ENCODE results near the gene EEPD1. TPM values are rescaled to one million over a fixed set of nuclear protein-coding genes. Genes with fewer than 3 reads are reported as not detected.

The EEPD1 gene
- polyA plus RNA-seq, 1 of the 3 experiments (the other 2 are of a cell fraction) = 5.0 TPM

GRCh38 chr7:36232971-36233550, 80.0 kb downstream of the EEPD1 start:
- no peaks in the 10 kb centered on the region for H3K9me2 ChIP-seq
- H3K4me1 ChIP-seq (ENCODE audit: control insufficient read depth in 1 of 2, insufficient read depth in 2 of 2, low read depth in 1 of 2, low read length in 1 of 2) = peaks cover 0 to 6% of the 10 kb centered on the region in 2 experiments; a peak in 1 of 4 replicates
- no peak overlapping the region for H3K4me3 ChIP-seq (ENCODE audit: low read depth in 2 of 2, low read length in 1 of 2)
- TF ChIP-seq MXI1 (IDR thresholded peaks at IDR 0.05; ENCODE audit: low read depth, low read length) = no peak
- TF ChIP-seq POLR2AphosphoS5 (IDR thresholded peaks at IDR 0.05; ENCODE audit: low read depth, low read length) = no peak
- no peak for TF ChIP-seq CHD2 (IDR thresholded peaks at IDR 0.05; ENCODE audit: low read length, partially characterized antibody)
- TF ChIP-seq TAF1 (IDR thresholded peaks at IDR 0.05; ENCODE audit: borderline replicate concordance, low read depth, low read length) = no peak
- TF ChIP-seq, protein P1, sequence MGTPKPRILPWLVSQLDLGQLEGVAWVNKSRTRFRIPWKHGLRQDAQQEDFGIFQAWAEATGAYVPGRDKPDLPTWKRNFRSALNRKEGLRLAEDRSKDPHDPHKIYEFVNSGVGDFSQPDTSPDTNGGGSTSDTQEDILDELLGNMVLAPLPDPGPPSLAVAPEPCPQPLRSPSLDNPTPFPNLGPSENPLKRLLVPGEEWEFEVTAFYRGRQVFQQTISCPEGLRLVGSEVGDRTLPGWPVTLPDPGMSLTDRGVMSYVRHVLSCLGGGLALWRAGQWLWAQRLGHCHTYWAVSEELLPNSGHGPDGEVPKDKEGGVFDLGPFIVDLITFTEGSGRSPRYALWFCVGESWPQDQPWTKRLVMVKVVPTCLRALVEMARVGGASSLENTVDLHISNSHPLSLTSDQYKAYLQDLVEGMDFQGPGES (IDR thresholded peaks at IDR 0.05; ENCODE audit: low read depth, low read length) = no peak
- no peak for TF ChIP-seq GABPA (IDR thresholded peaks at IDR 0.05; ENCODE audit: low read depth)
- TF ChIP-seq ELF1 (IDR thresholded peaks at IDR 0.05) = no peak
- TF ChIP-seq YY1 (IDR thresholded peaks at IDR 0.05; ENCODE audit: low read depth) = no peak
- no peak for TF ChIP-seq NRF1 (IDR thresholded peaks at IDR 0.05; ENCODE audit: low read depth, low read length)
- no peak for TF ChIP-seq MEF2A (IDR thresholded peaks at IDR 0.05; ENCODE audit: borderline replicate concordance, low read depth)
- TF ChIP-seq TEAD4 (IDR thresholded peaks at IDR 0.05; ENCODE audit: borderline replicate concordance, insufficient read depth) = no peak
- no peak for TF ChIP-seq SMC3 (IDR thresholded peaks at IDR 0.05; ENCODE audit: low read depth, low read length)
- TF ChIP-seq, protein P2, sequence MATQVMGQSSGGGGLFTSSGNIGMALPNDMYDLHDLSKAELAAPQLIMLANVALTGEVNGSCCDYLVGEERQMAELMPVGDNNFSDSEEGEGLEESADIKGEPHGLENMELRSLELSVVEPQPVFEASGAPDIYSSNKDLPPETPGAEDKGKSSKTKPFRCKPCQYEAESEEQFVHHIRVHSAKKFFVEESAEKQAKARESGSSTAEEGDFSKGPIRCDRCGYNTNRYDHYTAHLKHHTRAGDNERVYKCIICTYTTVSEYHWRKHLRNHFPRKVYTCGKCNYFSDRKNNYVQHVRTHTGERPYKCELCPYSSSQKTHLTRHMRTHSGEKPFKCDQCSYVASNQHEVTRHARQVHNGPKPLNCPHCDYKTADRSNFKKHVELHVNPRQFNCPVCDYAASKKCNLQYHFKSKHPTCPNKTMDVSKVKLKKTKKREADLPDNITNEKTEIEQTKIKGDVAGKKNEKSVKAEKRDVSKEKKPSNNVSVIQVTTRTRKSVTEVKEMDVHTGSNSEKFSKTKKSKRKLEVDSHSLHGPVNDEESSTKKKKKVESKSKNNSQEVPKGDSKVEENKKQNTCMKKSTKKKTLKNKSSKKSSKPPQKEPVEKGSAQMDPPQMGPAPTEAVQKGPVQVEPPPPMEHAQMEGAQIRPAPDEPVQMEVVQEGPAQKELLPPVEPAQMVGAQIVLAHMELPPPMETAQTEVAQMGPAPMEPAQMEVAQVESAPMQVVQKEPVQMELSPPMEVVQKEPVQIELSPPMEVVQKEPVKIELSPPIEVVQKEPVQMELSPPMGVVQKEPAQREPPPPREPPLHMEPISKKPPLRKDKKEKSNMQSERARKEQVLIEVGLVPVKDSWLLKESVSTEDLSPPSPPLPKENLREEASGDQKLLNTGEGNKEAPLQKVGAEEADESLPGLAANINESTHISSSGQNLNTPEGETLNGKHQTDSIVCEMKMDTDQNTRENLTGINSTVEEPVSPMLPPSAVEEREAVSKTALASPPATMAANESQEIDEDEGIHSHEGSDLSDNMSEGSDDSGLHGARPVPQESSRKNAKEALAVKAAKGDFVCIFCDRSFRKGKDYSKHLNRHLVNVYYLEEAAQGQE (IDR thresholded peaks at IDR 0.05; ENCODE audit: low read depth, low read length) = no peak
- TF ChIP-seq GATA2 (CRISPR knock-in tag; IDR thresholded peaks at IDR 0.05) = no peak
- no peak for TF ChIP-seq EP300 (IDR thresholded peaks at IDR 0.05; ENCODE audit: borderline replicate concordance in 1 of 2, low read depth in 1 of 2, low read length in 1 of 2)
- no peak overlapping the region for H3K4me2 ChIP-seq
- H3K9ac ChIP-seq = no peak overlapping the region
- no peaks in the 10 kb centered on the region for H3K27me3 ChIP-seq (ENCODE audit: insufficient read depth)
- ChIA-PET CTCF (interaction anchor here (1.1 to 1.5 kb wide), 4 partner anchors 10 to 316 kb away, joined by 3 to 4 read pairs (median 4); no protein-coding TSS in a partner anchor), POLR2A (no interaction called here)
- H3K9me3 ChIP-seq = no peaks in the 10 kb centered on the region
- no peaks in the 10 kb centered on the region for H3K36me3 ChIP-seq (replicated peaks in 1 of 2; ENCODE audit: control insufficient read depth in 1 of 2, insufficient read depth in 2 of 2, low read length in 1 of 2)
- H3F3A ChIP-seq (replicated peaks; ENCODE audit: insufficient read depth) = no peaks in the 10 kb centered on the region
- no peak overlapping the region for H3K27ac ChIP-seq (ENCODE audit: low read depth in 2 of 2, low read length in 1 of 2)
- DNase-seq = no peak
- no peaks in the 10 kb centered on the region for H4K20me1 ChIP-seq (ENCODE audit: insufficient read depth)
- 71% methylated on average over 3 of the region's 3 CpGs for WGBS (ENCODE audit: low lambda C conversion rate)
- H2AFZ ChIP-seq (ENCODE audit: low read depth) = no peak overlapping the region
- H3K79me2 ChIP-seq (ENCODE audit: insufficient read depth) = no peaks in the 10 kb centered on the region

All from SK-N-SH (cell line).